BE2C (cell line): ENCODE results near the gene RPL35.

ENCODE experiments used
- DNase-seq: peaks from one replicate; pipeline ENCODE4 v3.0.0-alpha.2; 2020
- H3K27me3 ChIP-seq: fragments of 250-450 bp; sonication (Bioruptor Pico); 2 replicates; pipeline ENCODE4 v1.5.1; 2020; ENCODE audit warnings: mild to moderate bottlenecking
- H3K36me3 ChIP-seq: fragments of 250-450 bp; sonication (Bioruptor Pico); 2 replicates; pipeline ENCODE4 v1.5.1; 2020; ENCODE audit warnings: mild to moderate bottlenecking
- H3K4me1 ChIP-seq: fragments of 250-450 bp; sonication (Bioruptor Pico); 2 replicates; pipeline ENCODE4 v1.5.1; 2020
- H3K4me3 ChIP-seq: 2 replicates; pipeline ENCODE4 v1.5.1; 2011; ENCODE audit warnings: low read depth, low read length
- H3K9me3 ChIP-seq: fragments of 250-450 bp; sonication (Bioruptor Pico); 2 replicates; pipeline ENCODE4 v1.5.1; 2020
- TF ChIP-seq, protein P1 (sequence below): IDR thresholded peaks from 2 replicates; pipeline ENCODE4 v1.5.1; 2012; ENCODE audit warnings: mild to moderate bottlenecking, low read depth, low read length

Gene RPL35

DNA sequence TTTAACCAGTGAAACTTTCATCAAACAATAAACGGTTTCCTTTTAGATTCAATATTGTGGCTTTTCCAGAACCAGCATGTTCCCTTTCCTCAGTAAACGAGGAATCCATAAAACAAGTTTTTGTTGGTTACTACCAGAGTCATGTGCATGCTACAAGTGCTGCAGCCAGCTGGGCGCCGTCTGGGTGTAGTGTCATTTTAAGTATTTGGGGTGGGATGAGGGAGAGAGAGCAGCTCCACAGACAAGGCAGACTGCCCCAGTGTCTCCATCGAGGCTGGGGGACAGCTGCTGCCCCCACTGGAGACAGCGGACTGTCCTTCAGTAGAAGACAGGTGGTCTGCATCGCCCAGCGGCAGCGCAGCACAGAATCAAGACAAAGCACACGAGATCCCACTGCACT, 17.5 kb upstream of the RPL35 start:
- H3K4me1 ChIP-seq, result no peaks in the 10 kb centered on the region
- TF ChIP-seq, protein P1, sequence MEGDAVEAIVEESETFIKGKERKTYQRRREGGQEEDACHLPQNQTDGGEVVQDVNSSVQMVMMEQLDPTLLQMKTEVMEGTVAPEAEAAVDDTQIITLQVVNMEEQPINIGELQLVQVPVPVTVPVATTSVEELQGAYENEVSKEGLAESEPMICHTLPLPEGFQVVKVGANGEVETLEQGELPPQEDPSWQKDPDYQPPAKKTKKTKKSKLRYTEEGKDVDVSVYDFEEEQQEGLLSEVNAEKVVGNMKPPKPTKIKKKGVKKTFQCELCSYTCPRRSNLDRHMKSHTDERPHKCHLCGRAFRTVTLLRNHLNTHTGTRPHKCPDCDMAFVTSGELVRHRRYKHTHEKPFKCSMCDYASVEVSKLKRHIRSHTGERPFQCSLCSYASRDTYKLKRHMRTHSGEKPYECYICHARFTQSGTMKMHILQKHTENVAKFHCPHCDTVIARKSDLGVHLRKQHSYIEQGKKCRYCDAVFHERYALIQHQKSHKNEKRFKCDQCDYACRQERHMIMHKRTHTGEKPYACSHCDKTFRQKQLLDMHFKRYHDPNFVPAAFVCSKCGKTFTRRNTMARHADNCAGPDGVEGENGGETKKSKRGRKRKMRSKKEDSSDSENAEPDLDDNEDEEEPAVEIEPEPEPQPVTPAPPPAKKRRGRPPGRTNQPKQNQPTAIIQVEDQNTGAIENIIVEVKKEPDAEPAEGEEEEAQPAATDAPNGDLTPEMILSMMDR, result no peak
- H3K36me3 ChIP-seq, result peaks cover 60% of the 10 kb centered on the region
- H3K9me3 ChIP-seq, result no peaks in the 10 kb centered on the region
- H3K27me3 ChIP-seq, result no peaks in the 10 kb centered on the region
- no peak overlapping the region for H3K4me3 ChIP-seq
- no peak for DNase-seq

DNA sequence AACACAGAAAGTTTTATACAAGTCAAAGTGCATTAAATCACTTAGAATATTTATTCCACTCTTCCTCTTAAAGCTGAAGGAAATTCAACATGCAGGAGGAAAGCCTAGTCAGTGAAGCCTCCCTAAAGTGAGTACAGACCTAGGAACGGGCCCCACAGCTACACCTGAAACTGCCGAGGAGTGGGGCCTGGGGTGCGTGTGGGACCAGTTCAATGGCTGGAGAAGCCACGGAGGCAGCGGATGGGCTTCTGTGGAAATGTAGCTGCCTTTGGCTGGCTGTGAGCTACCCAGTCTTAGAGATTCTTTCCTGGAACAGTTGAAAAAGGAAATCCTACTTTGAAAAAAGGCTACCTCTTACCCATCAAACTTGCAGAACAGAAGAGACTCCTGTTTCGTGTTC, 16.8 kb upstream of the RPL35 start:
- Histone ChIP-seq H3K9me3 (no peaks in the 10 kb centered on the region), H3K4me1 (no peaks in the 10 kb centered on the region), H3K27me3 (no peaks in the 10 kb centered on the region), H3K36me3 (peaks cover 67% of the 10 kb centered on the region), H3K4me3 (no peak overlapping the region)
- TF ChIP-seq, protein P1, result no peak
- DNase-seq, result no peak

DNA sequence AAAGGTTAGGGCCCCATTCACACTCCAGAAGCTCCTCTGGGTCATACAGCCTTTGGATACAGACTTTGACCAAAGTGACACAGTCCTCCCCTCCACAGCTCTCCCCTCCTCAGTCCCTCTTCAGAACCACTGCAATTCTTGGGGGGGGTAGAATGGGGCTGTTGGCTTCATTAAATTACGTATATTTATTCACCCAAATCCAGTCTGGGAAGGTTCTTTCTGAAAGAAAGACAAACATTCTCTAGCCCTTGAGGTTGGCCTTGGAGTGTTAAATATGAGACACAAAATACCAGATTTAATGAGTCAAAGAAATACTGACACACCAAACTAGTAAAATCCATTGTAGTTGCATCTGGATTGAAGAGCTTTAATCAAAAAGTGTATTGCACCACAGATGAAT, 16.3 kb upstream of the RPL35 start:
- H3K9me3 ChIP-seq, result no peaks in the 10 kb centered on the region
- H3K36me3 ChIP-seq, result peaks cover 72% of the 10 kb centered on the region
- H3K4me1 ChIP-seq, result no peaks in the 10 kb centered on the region
- H3K4me3 ChIP-seq, result no peak overlapping the region
- DNase-seq, result no peak
- H3K27me3 ChIP-seq, result no peaks in the 10 kb centered on the region
- TF ChIP-seq, protein P1, result no peak

DNA sequence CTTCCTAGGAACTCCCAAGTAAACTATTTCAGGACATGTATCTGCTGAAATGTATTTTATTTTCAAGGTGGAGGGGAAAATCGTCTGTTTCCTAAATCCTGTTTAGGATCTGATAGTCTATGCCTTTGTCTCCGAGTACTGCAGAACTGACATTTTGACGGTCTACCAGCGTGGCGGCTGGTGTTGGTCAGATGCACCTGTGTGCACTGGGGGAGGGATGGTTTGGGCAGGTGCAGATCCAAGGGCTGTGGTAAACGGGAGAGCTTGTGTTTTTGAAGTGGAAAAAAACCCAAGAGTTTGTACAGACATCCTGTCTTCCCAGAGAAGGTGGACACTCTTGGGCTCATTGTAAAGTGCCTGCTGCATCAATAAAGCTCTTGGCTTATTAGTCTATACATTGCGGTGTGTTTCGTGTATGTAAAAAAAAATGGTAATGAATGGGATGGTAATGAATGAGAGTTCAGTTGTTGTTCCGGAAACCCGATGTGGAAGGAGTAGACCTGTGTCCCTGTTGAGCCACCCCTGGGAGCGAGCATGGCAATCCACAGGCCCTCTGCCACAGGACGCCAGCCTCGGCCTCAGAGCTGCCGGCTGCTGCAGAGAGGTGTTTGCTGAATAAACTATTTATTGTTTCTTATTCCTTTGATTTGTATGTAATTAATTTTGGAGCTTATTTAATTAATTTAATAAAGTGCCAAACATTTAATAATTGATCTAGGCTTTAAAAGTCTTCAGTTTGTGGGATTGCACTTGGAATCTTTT, 15.4 kb upstream of the RPL35 start:
- Histone ChIP-seq H3K27me3 (no peaks in the 10 kb centered on the region), H3K4me1 (peaks cover 1% of the 10 kb centered on the region; the same call in 1 of the 2 replicates), H3K36me3 (peaks cover 77% of the 10 kb centered on the region), H3K4me3 (no peak overlapping the region), H3K9me3 (no peaks in the 10 kb centered on the region)
- no peak for DNase-seq
- TF ChIP-seq, protein P1, result no peak

DNA sequence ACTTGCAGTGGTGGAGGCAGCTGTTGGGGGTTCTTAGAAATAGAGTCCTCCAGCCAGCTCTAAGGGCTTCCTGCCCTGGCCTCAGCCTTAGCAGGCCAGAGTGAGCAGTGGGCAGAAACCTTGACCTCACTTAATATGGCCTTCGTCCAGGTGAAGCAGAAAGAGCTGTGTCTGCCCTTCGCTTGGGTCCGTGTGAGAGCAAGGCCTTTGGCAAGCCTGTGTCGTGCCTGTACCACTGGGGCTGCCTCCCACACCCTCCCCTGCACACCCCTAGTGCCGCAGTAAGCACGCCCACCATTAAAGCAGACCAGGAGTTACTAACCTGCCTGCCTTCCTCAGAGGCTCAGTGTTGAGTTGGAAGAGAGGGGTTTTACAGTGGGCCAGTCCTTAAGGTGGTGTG, 13.7 kb upstream of the RPL35 start:
- Histone ChIP-seq H3K4me3 (no peak overlapping the region), H3K36me3 (peaks cover 78% of the 10 kb centered on the region), H3K27me3 (no peaks in the 10 kb centered on the region), H3K9me3 (no peaks in the 10 kb centered on the region), H3K4me1 (peaks cover 5% of the 10 kb centered on the region; the same call in 1 of the 2 replicates)
- TF ChIP-seq, protein P1, result no peak
- no peak for DNase-seq

DNA sequence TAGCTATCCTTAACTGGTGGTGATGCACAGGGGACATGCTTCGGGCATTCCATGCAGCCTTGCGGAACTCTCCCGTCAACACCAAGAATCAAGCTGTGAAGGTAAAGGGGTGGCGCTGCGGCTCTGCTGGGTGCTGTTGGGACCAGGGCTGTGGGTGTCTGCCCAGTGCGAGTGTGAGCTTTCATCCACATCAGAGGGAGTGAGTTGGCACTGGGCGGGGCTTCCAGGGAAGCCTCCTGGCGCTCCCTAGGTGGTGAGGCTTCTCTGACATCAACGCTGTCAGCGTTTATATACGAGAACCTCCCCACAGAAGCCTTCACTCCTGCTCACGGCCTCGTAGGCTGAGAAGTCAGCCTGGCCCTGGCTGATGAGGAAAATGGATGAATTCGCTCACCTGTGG, 11.9 kb upstream of the RPL35 start:
- Histone ChIP-seq H3K4me3 (no peak overlapping the region), H3K36me3 (peaks cover 66% of the 10 kb centered on the region), H3K9me3 (no peaks in the 10 kb centered on the region), H3K27me3 (no peaks in the 10 kb centered on the region), H3K4me1 (peaks cover 5% of the 10 kb centered on the region; the same call in 1 of the 2 replicates)
- no peak for DNase-seq
- TF ChIP-seq, protein P1, result no peak
